ENCODE results near the gene ZYX. TPM values are rescaled to one million over a fixed set of nuclear protein-coding genes. Genes with fewer than 3 reads are reported as not detected.

ZYX gene
- total and polyA plus RNA-seq, 2 donors (not counting 1 experiment from before 2014, with no cell fraction given): 33.5 to 85.6 TPM

- TF ChIP-seq EZH2 (IDR thresholded peaks at IDR 0.05; ENCODE audit: low read length, missing control alignments): no peak
- TF ChIP-seq CTCF (conservative IDR thresholded peaks at IDR 0.05 in 1 of 2, IDR thresholded peaks at IDR 0.05 in 1 of 2; ENCODE audit: low read depth in 1 of 2, low read length in 2 of 2): no peak
- no peak overlapping the region for H2AFZ ChIP-seq (ENCODE audit: low read length)
- no peaks in the 10 kb centered on the region for H3K36me3 ChIP-seq (ENCODE audit: control insufficient read depth, insufficient read depth, low read length)
- no peak overlapping the region for H3K4me3 ChIP-seq (replicated peaks in 1 of 4; ENCODE audit: control extremely low read depth in 1 of 4, insufficient read depth in 1 of 4, low read depth in 3 of 4, low read length in 4 of 4)
- H3K79me2 ChIP-seq (ENCODE audit: control insufficient read depth, insufficient read depth, low read length): no peaks in the 10 kb centered on the region
- H3K9ac ChIP-seq (ENCODE audit: insufficient read depth, low read length): no peak overlapping the region
- DNase-seq (ENCODE audit: low read depth in 2 of 2): no peak
- no peak overlapping the region for H3K27ac ChIP-seq (ENCODE audit: insufficient read depth, low read length)
- H3K9me3 ChIP-seq (ENCODE audit: control insufficient read depth, insufficient read depth, low read depth, low read length): no peaks in the 10 kb centered on the region
- H3K4me2 ChIP-seq (ENCODE audit: extremely low read depth, insufficient read depth, low read length): no peak overlapping the region
- no peaks in the 10 kb centered on the region for H4K20me1 ChIP-seq (ENCODE audit: control insufficient read depth, extremely low read depth, insufficient read depth, low read length)
- H3K4me1 ChIP-seq (ENCODE audit: control insufficient read depth, extremely low read depth, insufficient read depth, low read length): peaks cover 8% of the 10 kb centered on the region
- peaks cover 3% of the 10 kb centered on the region for H3K27me3 ChIP-seq (ENCODE audit: control insufficient read depth, insufficient read depth, low read length)
Measured at GRCh38 chr7:143408252-143408685, 27.1 kb downstream of the ZYX start.

- Histone ChIP-seq H3K79me2 (ENCODE audit: control insufficient read depth, insufficient read depth, low read length) (no peaks in the 10 kb centered on the region), H3K9ac (ENCODE audit: insufficient read depth, low read length) (no peak within 1 kb of the TSS), H3K36me3 (ENCODE audit: control insufficient read depth, insufficient read depth, low read length) (no peaks in the 10 kb centered on the region), H4K20me1 (ENCODE audit: control insufficient read depth, extremely low read depth, insufficient read depth, low read length) (no peaks in the 10 kb centered on the region), H3K4me3 (replicated peaks in 1 of 4; ENCODE audit: control extremely low read depth in 1 of 4, insufficient read depth in 1 of 4, low read depth in 3 of 4, low read length in 4 of 4) (no peak within 1 kb of the TSS), H3K9me3 (ENCODE audit: control insufficient read depth, insufficient read depth, low read depth, low read length) (no peaks in the 10 kb centered on the region), H3K4me2 (ENCODE audit: extremely low read depth, insufficient read depth, low read length) (no peak within 1 kb of the TSS), H3K4me1 (ENCODE audit: control insufficient read depth, extremely low read depth, insufficient read depth, low read length) (peaks cover 8% of the 10 kb centered on the region), H2AFZ (ENCODE audit: low read length) (no peak within 1 kb of the TSS), H3K27ac (ENCODE audit: insufficient read depth, low read length) (no peak within 1 kb of the TSS), H3K27me3 (ENCODE audit: control insufficient read depth, insufficient read depth, low read length) (peaks cover 3% of the 10 kb centered on the region)
- no peak for TF ChIP-seq EZH2 (IDR thresholded peaks at IDR 0.05; ENCODE audit: low read length, missing control alignments)
- TF ChIP-seq CTCF (conservative IDR thresholded peaks at IDR 0.05 in 1 of 2, IDR thresholded peaks at IDR 0.05 in 1 of 2; ENCODE audit: low read depth in 1 of 2, low read length in 2 of 2): peak in 1 of 2 donors; percentile 33
- no peak for DNase-seq (ENCODE audit: low read depth in 2 of 2)
Measured at GRCh38 chr7:143408686-143409561, 27.8 kb downstream of the ZYX start, which contains the start of gene EPHA1. Gene EPHA1, minus strand, starts transcription at chr7:143408856. Its CDS starts 51 bp downstream, at chr7:143408805.

DNA sequence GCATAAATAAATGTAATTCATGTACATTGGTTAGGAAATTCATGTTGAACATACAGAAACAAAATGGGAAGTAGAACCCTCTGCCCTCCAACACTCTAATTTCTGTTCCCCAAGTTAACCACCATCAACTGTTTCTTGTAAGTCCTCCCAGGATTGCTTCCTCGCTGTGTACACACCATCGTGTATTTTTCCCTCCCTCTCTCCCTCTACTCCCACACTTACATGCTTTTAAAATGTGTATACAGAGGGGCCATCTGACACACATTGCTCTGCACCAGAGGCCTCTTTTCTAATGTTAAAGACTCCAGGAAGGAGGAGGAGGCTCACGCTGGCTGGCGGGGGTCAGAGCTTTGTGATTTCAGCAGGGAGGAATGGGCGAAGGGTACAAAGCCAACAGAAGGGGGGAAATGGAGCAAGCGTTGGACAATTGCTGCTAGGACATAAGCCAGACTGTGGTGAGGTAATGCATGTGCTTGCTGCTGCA is 29.4 kb downstream of the ZYX start:
- Histone ChIP-seq H3K36me3 (ENCODE audit: control insufficient read depth, insufficient read depth, low read length) (no peaks in the 10 kb centered on the region), H3K27ac (ENCODE audit: insufficient read depth, low read length) (no peak overlapping the region), H3K4me3 (replicated peaks in 1 of 4; ENCODE audit: control extremely low read depth in 1 of 4, insufficient read depth in 1 of 4, low read depth in 3 of 4, low read length in 4 of 4) (no peak overlapping the region), H3K4me2 (ENCODE audit: extremely low read depth, insufficient read depth, low read length) (peak overlapping the region; percentile 17), H3K4me1 (ENCODE audit: control insufficient read depth, extremely low read depth, insufficient read depth, low read length) (peaks cover 8% of the 10 kb centered on the region), H3K79me2 (ENCODE audit: control insufficient read depth, insufficient read depth, low read length) (no peaks in the 10 kb centered on the region), H4K20me1 (ENCODE audit: control insufficient read depth, extremely low read depth, insufficient read depth, low read length) (no peaks in the 10 kb centered on the region), H2AFZ (ENCODE audit: low read length) (no peak overlapping the region), H3K9me3 (ENCODE audit: control insufficient read depth, insufficient read depth, low read depth, low read length) (no peaks in the 10 kb centered on the region), H3K27me3 (ENCODE audit: control insufficient read depth, insufficient read depth, low read length) (peaks cover 3% of the 10 kb centered on the region), H3K9ac (ENCODE audit: insufficient read depth, low read length) (no peak overlapping the region)
- TF ChIP-seq EZH2 (IDR thresholded peaks at IDR 0.05; ENCODE audit: low read length, missing control alignments): no peak
- no peak for TF ChIP-seq CTCF (conservative IDR thresholded peaks at IDR 0.05 in 1 of 2, IDR thresholded peaks at IDR 0.05 in 1 of 2; ENCODE audit: low read depth in 1 of 2, low read length in 2 of 2)
- peak; percentile 61 to 72 for DNase-seq (ENCODE audit: low read depth in 2 of 2)
